Psoas muscle (tissue), 8 donors: ENCODE results near the gene OR4F16. TPM values are rescaled to one million over a fixed set of nuclear protein-coding genes. Genes with fewer than 3 reads are reported as not detected.
A peak's percentile ranks its signal among the peaks of the same experiment; 100 is the strongest.
"Not testable (repeated sequence)": the region's sequence is repeated elsewhere in the genome, so short reads cannot be mapped to it uniquely, and the experiment has no call there.

Source experiments
- ATAC-seq, 4 donors: fragments of 200-7000 bp; cut with Tn5 transposase; one replicate each; pipeline ENCODE4 v1.9.1; 2020; ENCODE audit warnings: moderate library complexity in 3 of 4, mild to moderate bottlenecking in 2 of 4
- DNase-seq, 2 donors: peaks; one replicate each; pipeline ENCODE4 v3.0.0-alpha.2; 2020
- H3K27ac ChIP-seq: fragments of 200-600 bp; one replicate; pipeline ENCODE4 v1.8.0; 2022
- H3K27me3 ChIP-seq, 3 donors: fragments of 200-600 bp in 1 of 3; one replicate each; pipeline versions ENCODE4 v1.6.1 to v1.8.0; 2013 to 2022; ENCODE audit warnings: low read length in 2 of 3, mild to moderate bottlenecking in 2 of 3, moderate library complexity in 1 of 3; ENCODE audit not compliant: insufficient read depth in 3 of 3
- H3K36me3 ChIP-seq, 2 donors: fragments of 200-600 bp in 1 of 2; one replicate each; pipeline versions ENCODE4 v1.6.1 to v1.8.0; 2013 to 2022; ENCODE audit warnings: low read depth in 1 of 2, mild to moderate bottlenecking in 1 of 2, moderate library complexity in 1 of 2; ENCODE audit not compliant: insufficient read depth in 1 of 2
- H3K4me1 ChIP-seq: fragments of 200-600 bp; one replicate; pipeline ENCODE4 v1.8.0; 2022
- H3K4me3 ChIP-seq: fragments of 200-600 bp; one replicate; pipeline ENCODE4 v1.8.0; 2022; ENCODE audit warnings: mild to moderate bottlenecking
- H3K9me3 ChIP-seq: fragments of 200-600 bp; one replicate; pipeline ENCODE4 v1.8.0; 2022
- WGBS, 3 donors: extraction: QIAGEN DNeasy Blood & Tissue Kit; methylation state at CpG; one replicate each; pipeline versions ENCODE4 v1.1.6 to v1.1.7; 2013; 5-methylcytosine and 5-hydroxymethylcytosine counted together
- intact Hi-C, 2 donors: fragments of 100-400 bp; cut with DNase I; formaldehyde crosslinking; loops; one replicate each; pipeline versions ENCODE4 v1.11.0 to v1.14.2; 2022
- long read RNA-seq, 2 donors: library from polyadenylated mRNA; unstranded; transcript quantifications; one replicate each; pipeline ENCODE4 v2.0.0, GENCODE V29; 2021
- polyA plus RNA-seq, 3 donors: library from polyadenylated mRNA; stranded (reverse); fragments of 200-250 nt; gene quantifications; one replicate each; pipeline ENCODE4 v1.2.3, GENCODE V29; 2013
- total RNA-seq, 4 donors: library from RNA; stranded (reverse); fragmentation: NEBNext Ultra II Directional in 2 of 4; extraction: Animal tissue kit (Norgen Biotek cat#: 25700) in 2 of 4; gene quantifications; one replicate each; pipeline versions ENCODE4 v1.2.1 to v1.2.4, GENCODE V29; 2021 to 2023
- donor health status: healthy with polysubstance abuse.
- donor health status: DM: no; HTN: no; CAD: no; lungs with moderate emphysema.
- donor health status: Bipolar disorder and iron deficiency.
- donor health status: healthy.
- donor health status: DM: yes; HTN: yes; CAD: no.
- donor health status: DM: no; HTN: no; CAD: no.
- donor health status: DM: no; HTN: no; CAD: no.
- donor health status: DM: yes; HTN: yes; CAD: no.

The OR4F16 gene
- not detected for total RNA-seq
- under 1 TPM in 1 of 3 donors, not detected in 2; 0.04 TPM for polyA plus RNA-seq
- long read RNA-seq, donor 1, result 0 reads
- long read RNA-seq, donor 2, result 0 reads

GRCh38 chr1:686554-686953 lies at the start of gene OR4F16:
Gene OR4F16, minus strand, starts transcription at chr1:686654. Its CDS starts 0 bp downstream, at chr1:686654.
- intact Hi-C loops, DNase-seq, H3K9me3 ChIP-seq: not testable (repeated sequence)

GRCh38 chr1:733649-734048 lies 47.2 kb upstream of the OR4F16 start:
- DNase-seq, H3K27me3 ChIP-seq, H3K9me3 ChIP-seq, H3K27ac ChIP-seq, H3K4me3 ChIP-seq, ATAC-seq, H3K36me3 ChIP-seq, intact Hi-C loops, H3K4me1 ChIP-seq: not testable (repeated sequence)
- WGBS, 3 donors, result 28 to 50% (median 35%) methylated on average over 1 of the region's 3 CpGs

More at GRCh38 chr1:686554-686953, at the start of gene OR4F16:
- H3K27me3 ChIP-seq, H3K27ac ChIP-seq, H3K4me3 ChIP-seq, H3K4me1 ChIP-seq, H3K36me3 ChIP-seq, ATAC-seq: not testable (repeated sequence)

- 92 to 99% (median 94%) methylated on average over 10 to 14 of the region's 20 CpGs for WGBS, 3 donors
- H3K4me3 ChIP-seq, intact Hi-C loops, ATAC-seq, H3K4me1 ChIP-seq, H3K36me3 ChIP-seq, H3K27me3 ChIP-seq, H3K27ac ChIP-seq, H3K9me3 ChIP-seq: not testable (repeated sequence)
- DNase-seq, result peak; percentile 3 to 6
Observed at GRCh38 chr1:727040-727439, 40.6 kb upstream of the OR4F16 start.

Other genes with a start within 250 kb of the OR4F16 start
- gene OR4F29, start 235.0 kb downstream of the OR4F16 start, total RNA-seq, result not detected
- gene OR4F29, start 235.0 kb downstream of the OR4F16 start, polyA plus RNA-seq, result under 1 TPM in 1 of 3 donors, not detected in 2; 0.04 TPM
- gene SAMD11, start 237.3 kb upstream of the OR4F16 start, total RNA-seq, result 1 to 10 TPM in 2 of 4 donors, under 1 TPM in 1, not detected in 1; 0.37 to 6.9 (median 1.5) TPM
- gene SAMD11, start 237.3 kb upstream of the OR4F16 start, polyA plus RNA-seq, result 1 to 10 TPM in 1 of 3 donors, under 1 TPM in 2; 0.28 to 1.5 (median 0.58) TPM